Right forelimb (tissue), 1 donor: ENCODE data around the gene PAN3.
"Not testable (repeated sequence)": the region's sequence is repeated elsewhere in the genome, so short reads cannot be mapped to it uniquely, and the experiment has no call there.

ENCODE experiments used
- DNase-seq: peaks from one replicate; pipeline ENCODE4 v3.0.0-alpha.2; 2018

PAN3 gene, protein sequence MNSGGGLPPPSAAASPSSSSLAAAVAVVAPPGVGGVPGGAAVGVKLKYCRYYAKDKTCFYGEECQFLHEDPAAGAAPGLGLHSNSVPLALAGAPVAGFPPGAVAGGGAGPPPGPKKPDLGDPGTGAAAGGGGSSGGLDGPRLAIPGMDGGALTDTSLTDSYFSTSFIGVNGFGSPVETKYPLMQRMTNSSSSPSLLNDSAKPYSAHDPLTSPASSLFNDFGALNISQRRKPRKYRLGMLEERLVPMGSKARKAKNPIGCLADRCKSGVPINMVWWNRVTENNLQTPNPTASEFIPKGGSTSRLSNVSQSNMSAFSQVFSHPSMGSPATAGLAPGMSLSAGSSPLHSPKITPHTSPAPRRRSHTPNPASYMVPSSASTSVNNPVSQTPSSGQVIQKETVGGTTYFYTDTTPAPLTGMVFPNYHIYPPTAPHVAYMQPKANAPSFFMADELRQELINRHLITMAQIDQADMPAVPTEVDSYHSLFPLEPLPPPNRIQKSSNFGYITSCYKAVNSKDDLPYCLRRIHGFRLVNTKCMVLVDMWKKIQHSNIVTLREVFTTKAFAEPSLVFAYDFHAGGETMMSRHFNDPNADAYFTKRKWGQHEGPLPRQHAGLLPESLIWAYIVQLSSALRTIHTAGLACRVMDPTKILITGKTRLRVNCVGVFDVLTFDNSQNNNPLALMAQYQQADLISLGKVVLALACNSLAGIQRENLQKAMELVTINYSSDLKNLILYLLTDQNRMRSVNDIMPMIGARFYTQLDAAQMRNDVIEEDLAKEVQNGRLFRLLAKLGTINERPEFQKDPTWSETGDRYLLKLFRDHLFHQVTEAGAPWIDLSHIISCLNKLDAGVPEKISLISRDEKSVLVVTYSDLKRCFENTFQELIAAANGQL

DNA sequence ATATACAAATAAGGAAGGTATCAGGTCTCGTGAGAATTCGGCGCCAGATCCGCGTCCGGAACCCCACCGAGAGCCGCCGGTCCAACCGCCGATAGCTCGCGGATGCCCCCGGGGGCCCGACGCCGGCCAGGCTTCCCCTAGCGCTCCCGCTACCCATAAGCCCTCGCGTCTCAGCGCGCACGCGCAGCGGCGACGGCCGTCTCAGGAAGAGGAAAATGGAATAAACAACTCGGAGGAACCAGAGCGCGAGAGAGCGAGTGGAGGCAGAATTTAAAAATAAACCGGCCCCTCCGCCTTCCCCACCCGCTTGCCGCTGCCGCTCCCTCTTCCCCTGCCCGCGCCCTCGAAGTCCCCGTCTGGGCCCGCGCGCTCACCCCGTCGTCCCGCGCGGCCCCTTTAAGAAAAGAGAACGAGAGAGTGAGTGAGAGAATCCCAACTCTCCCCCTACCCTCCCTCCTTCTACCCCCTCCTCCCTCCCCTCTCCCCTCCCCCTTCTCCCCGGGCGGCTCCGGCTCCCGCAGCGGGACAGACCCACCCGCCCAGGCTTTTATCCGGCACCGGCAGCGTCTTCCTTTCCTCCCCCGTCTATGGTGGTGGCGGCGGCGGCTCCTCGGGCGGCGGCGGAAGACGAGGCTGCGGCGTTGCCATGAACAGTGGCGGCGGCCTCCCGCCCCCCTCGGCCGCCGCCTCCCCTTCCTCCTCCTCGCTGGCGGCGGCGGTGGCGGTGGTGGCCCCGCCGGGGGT lies at the start of gene PAN3:
Gene PAN3, plus strand, starts transcription at position 534 of the 744 bp plus-strand sequence. Its CDS starts 113 bp downstream, at position 647.
- peak; percentile 95 for DNase-seq

DNA sequence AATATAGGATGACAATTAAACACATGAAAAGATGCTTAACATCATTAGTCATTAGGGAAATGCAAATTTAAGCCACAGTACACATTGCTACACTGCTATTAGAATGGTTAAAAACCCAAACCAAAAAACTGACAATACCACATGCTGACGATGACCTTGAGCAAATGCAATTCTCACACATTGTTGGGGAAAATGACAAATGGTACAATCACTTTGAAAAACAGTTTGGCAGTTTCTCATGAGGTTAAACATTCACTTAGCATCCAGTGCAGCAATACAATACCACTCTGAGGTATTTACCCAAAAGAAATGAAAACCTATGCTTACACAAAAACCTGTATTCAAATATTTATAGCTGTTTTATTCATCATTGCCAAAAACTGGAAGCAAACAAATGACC lies 49.3 kb upstream of the PAN3 start:
- DNase-seq: no peak

DNA sequence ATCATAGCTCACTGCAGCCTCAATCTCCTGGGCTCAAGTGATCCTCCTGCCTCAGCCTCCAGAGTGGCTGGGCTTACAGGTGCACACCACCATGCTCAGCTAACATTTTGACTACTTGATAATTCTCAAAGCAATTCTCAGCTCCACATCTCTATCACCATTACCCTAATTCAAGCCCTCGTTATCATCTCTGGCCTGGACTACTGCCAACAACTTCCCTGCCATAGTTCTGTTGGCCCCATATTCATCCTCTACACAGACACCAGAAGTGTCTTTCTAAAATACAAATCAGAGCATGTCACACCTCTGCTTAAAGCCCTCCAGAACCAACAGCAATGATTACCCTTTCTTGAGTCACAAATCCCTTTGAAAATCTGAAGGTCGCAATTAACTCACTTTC lies 45.9 kb upstream of the PAN3 start:
- DNase-seq: no peak

DNA sequence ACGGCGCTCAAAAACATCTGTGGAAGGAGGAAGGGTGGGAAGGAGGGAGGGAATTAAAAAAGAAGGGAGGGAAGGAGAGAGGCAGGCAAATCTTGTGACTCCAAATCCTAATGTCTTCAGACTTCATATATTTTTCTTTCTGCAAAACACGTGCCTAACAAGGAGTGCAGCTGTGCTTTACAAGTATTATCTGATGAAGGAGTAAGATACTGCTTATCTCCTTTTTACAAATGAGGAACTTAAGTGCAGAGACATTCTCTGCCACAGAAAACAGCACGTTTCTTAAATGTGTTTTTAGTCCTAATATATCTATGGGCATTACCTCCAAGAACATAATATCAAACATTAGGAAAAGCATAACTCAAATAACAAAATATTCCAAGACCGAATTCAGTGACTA lies 44.5 kb upstream of the PAN3 start:
- DNase-seq: no peak

DNA sequence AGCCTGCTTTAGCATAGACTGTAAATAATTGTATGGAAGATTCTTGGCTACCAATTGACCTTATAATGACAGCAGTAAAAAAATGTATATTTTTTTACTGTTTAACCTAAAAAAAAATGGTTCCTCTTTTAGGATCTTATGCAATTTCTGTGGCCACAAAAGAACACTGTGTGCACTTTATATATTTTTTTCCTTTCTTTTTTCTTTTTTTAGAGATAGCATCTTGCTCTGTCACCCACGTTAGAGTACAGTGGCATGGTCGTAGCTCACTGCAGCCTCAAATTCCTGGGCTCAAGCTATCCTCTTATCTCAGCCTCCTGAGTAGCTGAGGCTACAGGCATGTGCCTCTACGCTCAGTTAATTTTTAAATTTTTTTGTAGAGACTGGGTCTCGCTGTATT lies 44.0 kb upstream of the PAN3 start:
- no peak for DNase-seq

DNA sequence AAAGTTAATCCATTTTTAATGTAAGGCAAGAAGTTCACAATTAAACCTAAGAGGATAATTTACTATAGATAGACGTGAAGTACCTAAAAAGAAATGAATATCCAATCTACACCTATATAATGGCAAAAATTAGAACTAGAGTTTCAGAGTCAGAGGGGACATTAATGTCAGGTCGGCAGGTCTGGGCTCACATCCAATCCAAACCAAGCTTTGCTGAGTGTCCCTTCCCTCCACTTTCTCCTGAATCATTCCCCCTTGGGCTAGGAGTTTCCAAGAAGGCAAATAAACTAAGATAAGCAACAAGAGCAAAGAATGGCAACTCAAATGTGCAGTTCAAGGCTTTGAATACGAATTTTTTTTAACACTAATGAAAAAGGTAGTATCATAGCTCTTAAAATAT lies 40.8 kb upstream of the PAN3 start:
- no peak for DNase-seq

DNA sequence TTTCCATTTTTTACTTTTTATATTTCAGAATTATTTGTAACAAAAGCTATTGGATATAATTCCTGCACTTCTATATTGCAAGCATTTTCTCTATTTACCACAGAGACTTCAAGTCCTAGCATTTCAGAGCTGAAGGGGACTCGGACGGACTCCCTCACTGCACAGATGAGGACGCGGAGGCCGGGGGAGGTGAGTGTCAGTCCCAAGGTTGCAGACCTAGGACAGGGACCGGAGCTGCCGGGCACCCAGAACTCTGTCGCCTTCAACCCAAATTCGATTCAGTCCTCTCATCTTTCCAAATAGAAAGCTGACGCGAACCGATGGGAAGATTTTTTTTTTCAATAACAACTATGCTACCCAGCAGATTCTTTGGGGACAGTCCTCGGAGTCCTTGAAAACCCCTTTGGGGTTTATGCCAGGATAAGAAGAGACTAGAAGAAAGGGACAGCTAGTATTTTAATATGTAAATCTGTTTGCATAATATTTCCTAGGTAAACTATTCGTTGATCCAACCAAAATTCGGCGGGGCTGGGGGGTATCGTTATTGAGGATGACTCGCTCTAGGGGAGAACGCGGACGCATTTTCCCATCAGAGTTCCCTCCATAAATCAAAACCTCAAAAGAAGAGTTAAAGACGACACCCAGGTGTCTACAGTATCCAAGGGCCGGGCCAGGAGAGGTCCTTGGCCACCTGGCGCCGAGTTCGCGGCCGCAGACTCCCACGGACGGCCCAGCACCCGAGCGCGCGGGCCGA lies 38.8 kb upstream of the PAN3 start:
- no peak for DNase-seq

DNA sequence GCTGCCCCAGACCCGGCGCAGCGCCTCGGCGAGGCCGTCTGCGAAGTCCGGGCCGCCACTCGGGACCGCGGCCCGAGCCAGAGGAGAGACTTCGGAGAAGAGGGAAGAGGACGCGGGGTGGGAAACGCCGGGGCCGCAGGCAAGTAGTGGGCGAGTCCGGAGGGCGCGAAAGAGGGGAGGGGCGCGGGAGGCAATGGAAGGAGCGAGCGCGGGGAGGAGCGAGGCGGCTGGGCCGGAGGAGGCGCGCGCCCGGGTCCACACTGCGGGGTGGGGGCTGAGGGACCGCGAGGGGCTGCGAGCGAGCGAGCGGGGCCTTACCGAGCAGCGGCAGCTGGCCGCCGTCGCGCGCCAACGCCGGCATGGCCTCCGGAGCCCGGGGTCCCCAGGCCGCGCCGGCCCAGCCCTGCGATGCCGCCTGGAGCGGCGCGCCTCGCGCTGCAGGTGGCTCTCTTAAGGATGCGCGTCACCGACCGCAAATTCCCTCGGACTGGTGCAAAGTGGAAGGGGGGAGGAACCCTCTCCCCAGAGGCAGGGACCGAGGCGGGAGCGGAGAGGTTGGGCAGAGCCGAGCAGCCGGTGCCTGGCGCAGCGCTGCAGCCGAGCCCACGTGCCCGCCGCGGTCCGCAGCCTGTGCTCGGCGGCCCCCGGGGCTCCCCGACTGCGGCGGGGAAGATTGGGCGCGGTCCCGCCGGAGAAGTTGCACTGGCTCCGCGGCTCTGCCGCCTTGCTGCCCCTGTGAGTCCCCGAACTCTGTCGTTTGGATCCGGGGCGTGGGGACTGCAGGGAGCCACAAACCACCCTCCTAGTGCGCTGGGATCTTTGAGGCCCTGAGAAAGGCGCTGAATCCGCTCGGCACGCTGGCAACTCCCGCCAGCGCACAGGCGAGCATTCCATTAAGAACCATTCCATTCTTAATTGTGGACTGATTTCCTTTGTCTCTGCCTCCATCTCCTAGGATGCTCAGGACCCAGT lies 37.9 kb upstream of the PAN3 start, which contains the start of gene FLT3:
Gene FLT3, minus strand, starts transcription at position 427 of the 972 bp plus-strand sequence. Its CDS starts 66 bp downstream, at position 361.
- DNase-seq: peak; percentile 48

DNA sequence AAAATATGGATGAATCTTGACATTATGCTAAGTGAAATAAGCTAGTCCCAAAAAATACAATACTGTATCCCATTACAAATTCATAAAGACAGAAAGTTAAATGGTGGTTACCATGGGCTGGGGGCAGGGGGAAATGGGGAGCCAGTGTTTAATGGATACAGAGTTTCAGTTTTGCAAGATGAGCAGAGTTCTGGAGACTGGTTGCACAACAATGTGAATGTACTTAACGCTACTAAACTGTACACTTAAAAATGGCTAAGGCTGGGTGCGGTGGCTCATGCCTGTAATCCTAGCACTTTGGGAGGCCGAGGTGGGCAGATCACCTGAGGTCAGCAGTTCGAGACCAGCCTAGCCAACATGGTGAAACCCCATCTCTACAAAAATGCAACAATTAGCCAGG lies 36.5 kb upstream of the PAN3 start:
- DNase-seq: not testable (repeated sequence)

DNA sequence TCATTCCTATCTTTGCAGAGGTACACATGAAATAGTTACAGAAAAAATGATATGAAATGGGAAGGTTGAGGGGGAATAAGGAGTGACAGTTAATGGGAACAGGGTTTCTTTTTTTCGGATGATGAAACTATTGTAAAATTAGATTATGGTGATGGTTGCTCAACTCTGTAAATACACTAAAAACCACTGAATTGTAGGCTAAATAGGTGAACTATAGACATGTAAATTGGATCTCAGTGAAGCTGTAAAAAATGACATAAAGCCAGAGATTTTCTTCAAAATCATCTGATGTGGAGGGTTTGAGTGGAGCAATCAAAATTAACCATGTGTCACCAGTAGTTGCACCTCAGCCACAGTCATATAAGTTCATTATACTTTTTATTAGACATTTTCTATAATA lies 31.4 kb upstream of the PAN3 start:
- no peak for DNase-seq

DNA sequence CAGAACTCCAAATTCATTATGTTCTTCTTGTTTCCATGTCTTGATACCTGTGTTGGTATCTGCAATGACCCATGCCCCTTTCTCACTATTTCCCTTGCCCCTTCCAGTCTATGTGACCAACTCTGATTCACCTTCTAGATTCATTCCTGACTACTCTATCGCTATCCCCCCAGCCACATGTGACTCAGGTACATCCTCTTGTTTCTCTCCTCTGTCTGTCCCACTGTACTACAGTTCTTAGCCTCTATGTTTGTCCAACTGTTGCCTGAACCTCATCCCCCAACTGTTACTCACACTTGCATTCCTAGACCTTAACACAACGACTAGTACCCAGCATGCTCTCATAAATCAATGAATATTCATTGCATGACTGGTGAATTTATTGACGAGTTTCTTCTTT lies 27.9 kb upstream of the PAN3 start:
- no peak for DNase-seq

DNA sequence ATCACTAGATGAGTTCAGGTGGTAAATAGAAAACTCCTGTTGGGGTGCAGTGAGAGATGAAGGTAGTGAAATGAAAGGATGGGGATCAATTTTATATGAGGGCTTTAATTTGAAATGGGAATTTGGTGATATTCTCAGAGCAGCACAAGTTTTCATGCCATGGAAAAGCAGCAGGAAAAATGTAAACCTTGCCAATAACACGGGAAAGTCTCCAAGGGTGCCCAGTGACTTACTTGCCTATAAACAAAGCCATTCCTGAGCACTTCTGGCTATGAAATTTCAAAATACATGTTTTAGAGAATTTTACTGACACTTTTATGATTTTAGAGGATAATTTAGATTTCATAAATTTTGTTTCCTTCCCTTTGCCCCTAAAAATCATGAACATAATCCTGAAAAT lies 21.6 kb upstream of the PAN3 start:
- DNase-seq: no peak

DNA sequence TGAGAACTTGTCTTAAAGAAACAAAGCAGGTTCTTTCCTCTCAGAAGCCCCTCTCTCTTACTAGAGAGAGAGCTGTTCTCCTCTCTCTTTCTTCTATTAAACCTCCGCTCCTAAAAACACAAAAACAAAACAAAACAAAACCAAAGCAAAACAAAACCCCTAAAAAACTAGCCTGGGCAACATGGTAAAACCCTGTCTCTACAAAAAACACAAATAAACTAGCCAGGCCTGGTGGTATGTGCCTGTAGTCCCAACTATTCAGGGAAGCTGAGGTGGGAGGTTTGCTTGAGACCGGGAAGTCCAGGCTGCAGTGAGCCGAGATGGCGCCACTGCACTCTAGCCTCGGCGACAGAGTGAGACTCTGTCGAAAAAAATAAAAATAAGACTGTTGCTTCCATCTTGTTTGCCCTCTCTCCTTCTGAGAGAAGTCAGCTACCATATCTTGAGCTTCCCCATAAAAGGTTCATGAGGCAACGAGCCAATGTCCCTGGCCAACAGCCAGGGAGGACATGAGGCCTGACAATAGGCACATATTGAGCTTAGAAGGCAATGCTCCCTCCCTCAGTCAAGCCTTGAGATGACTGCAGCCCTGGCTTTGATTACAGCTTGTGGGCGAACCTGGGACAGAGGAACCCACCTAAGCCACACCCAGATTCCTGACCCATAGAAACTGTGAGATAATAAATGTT lies 20.5 kb upstream of the PAN3 start:
- DNase-seq: no peak

DNA sequence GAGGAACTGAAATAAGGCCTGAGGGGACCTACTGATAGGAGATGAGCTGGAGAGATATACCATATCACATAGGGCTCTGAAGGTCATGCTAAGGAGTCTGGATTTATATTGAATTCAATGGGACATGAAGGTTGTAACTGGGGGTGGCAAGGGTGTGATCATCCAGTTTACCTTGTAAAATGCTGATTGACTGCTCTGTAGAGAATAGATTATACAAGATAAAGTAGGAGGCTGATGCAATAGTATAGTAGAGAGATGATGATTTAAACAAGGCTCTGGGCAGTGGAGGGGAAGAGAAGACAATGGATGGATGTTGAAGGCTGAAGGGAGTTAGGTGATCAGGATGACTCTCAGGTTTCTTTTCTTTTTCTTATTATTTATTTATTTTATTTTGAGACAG lies 18.0 kb upstream of the PAN3 start:
- no peak for DNase-seq

DNA sequence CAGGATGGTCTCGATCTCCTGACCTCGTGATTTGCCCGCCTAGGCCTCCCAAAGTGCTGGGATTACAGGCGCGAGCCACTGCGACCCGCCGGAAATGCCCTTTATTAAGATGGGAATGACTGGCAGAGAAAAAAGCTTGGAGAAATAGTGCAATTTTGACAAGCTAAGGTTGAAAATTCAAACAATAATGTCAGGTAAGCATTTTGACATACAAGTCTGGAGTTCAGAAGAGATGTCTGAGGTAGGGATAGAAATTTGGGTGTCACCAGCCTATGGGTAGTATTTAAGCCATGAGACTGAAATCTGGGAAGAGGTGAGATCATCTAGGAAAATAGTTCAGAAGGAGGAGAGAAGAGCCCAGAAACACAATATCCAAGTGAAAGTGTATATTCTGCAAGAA lies 17.1 kb upstream of the PAN3 start:
- no peak for DNase-seq

DNA sequence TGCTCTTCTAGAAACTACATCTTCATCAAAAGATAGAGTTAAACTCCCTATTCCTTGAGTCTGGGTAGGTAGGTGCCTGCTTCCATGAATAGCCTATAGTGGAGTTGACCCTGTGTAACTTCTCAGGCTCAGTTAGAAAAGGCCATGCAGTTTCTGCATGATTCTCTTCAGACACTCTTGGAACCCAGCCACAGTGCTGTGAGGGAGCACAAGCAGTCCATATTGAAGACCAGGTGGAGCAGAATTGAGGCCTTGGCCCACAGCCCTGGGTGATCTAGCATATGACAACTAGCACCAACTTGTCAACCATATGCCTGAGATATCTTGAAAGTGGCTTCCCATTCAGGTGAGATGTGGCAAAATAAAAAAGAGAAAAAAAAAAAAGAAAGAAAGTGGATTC lies 10.3 kb upstream of the PAN3 start:
- no peak for DNase-seq

DNA sequence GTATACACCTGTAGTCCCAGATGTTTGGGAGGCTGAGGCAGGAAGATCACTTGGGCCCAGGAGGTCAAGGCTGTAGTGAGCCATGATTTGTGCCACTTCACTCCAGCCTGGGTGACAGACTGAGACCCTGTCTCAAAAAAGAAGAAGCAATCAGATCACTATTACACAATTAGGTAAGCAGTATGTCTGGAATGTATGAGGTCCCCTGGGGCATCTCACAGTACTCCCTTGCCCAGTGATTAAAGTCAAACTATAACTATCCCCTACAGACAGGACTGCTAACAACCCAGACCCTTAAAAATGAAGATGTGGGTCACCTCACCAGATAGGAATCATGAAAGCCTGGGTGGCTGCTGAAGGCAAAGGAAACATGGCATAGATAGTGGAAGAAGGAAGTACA lies 9.4 kb upstream of the PAN3 start:
- DNase-seq: no peak

DNA sequence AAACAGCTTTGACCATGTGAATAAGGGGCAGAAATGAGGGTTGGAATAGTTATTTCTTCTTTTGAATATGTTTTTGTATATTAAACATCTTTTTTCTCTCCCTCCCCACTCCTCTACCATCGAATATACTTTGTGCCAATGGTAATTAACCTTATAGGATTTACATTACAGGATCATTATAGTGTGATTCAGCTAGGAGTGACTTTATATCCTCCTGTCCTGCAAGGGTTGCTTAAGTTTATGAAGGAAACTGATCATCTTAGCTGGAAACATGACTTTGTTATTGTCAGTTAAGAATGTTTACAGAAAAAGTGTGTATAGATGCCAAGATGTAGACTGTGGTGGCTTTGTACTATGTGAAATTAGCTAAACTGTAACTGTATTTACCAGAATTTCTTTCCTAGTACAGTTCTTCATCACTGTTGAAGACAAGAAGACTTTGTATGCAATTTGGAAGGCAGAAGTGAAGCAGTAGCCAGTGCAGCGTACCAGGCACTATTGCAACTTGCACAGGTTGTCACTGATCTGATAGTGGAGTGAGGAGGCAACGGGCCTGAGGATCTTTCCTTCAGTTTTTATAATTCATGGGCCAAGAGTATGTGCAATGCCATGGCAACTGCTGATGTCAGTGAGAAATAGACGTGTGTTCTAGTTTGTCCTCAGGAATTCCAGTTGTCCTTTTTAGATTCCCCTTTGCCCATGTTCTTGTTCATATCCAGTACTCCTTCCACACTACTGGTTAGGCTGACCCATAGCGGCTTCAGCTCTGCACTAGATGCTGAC lies 8.2 kb upstream of the PAN3 start:
- no peak for DNase-seq

DNA sequence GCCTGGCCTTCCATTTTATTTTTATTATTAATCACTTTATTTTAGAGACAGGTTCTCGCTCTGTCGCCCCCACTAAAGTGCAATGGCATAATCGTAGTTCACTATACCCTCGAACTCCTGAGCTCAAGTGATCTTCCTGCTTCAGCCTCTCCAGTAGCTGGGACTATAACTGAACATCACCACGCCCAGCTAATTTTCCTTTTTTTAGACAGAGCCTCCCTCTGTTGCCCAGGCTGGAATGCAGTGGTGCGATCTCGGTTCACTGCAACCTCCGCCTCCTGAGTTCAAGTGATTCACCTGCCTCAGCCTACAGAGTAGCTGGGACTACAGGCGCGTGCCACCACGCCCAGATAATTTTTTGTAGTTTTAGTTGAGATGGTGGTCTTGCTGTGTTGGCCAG lies 6.7 kb upstream of the PAN3 start:
- DNase-seq: no peak

DNA sequence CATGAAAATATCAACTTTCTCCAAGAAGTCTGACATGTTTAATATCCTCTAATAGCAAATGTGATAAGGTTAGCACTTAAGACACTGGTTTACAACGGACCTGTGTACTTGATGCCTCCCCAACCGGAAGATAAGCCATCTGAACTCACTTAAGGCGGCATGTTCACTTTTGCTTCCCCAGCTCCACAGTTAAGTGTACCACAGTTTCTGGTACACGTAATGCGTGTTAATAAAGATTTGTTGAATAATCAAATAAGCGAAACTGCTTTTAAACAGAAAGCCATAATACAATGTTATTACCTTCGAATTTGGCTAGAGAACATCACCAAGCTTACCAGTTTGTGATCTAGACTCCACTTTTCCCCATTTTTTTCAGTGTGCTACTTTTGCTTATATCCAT lies 1.4 kb upstream of the PAN3 start:
- no peak for DNase-seq
